Bronchial epithelial cell (primary cell): ENCODE data around the gene EMC10. TPM values are rescaled to one million over a fixed set of nuclear protein-coding genes. Genes with fewer than 3 reads are reported as not detected.

Source experiments
- DNase-seq: peaks from one replicate; pipeline ENCODE4 v3.0.0-alpha.2; 2010; ENCODE audit warnings: low read depth
- FAIRE-seq: peaks from 2 replicates; lab custom pipeline; 2011; peaks lifted over from hg19 to GRCh38; lab: Jason Lieb, UNC
- H3K27me3 ChIP-seq: 2 replicates; pipeline ENCODE4 v1.5.1; 2011; ENCODE audit warnings: low read length; ENCODE audit not compliant: control insufficient read depth, insufficient read depth
- H3K36me3 ChIP-seq: 2 replicates; pipeline ENCODE4 v1.5.1; 2011; ENCODE audit warnings: low read length; ENCODE audit not compliant: control insufficient read depth, insufficient read depth
- H3K4me3 ChIP-seq: 2 replicates; pipeline ENCODE4 v1.5.1; 2011; ENCODE audit warnings: mild to moderate bottlenecking, low read depth, low read length, control low read depth
- CTCF ChIP-seq: IDR thresholded peaks from 2 replicates; pipeline ENCODE4 v1.5.1; 2011; ENCODE audit warnings: mild to moderate bottlenecking, moderate library complexity, low read length, control low read depth, inconsistent platforms; ENCODE audit not compliant: insufficient read depth, severe bottlenecking
- total RNA-seq: library from RNA; depleted of rRNA; stranded (reverse); fragments of >200 nt; gene quantifications from 2 replicates; pipeline ENCODE4 v1.2.1, GENCODE V29; 2014

The EMC10 gene
- total RNA-seq, 1 donor from 2014 or later: 24.7 TPM

GRCh38 chr19:50447750-50448149 is 28.6 kb upstream of the EMC10 start:
- FAIRE-seq (no peak), DNase-seq (no peak)
- TF ChIP-seq CTCF: no peak
- Histone ChIP-seq H3K4me3 (no peak overlapping the region), H3K36me3 (no peaks in the 10 kb centered on the region), H3K27me3 (no peaks in the 10 kb centered on the region)

GRCh38 chr19:50449236-50449899 is 26.9 kb upstream of the EMC10 start:
- TF ChIP-seq CTCF: no peak
- H3K27me3 ChIP-seq: no peaks in the 10 kb centered on the region
- FAIRE-seq: no peak
- no peak overlapping the region for H3K4me3 ChIP-seq
- H3K36me3 ChIP-seq: no peaks in the 10 kb centered on the region
- DNase-seq: no peak

- no peak for TF ChIP-seq CTCF
- no peak overlapping the region for H3K4me3 ChIP-seq
- no peak for FAIRE-seq
- no peaks in the 10 kb centered on the region for H3K36me3 ChIP-seq
- no peak for DNase-seq
- H3K27me3 ChIP-seq: no peaks in the 10 kb centered on the region
These were observed 25.7 kb upstream of the EMC10 start for GRCh38 chr19:50450369-50451222.

GRCh38 chr19:50451223-50451534 is 25.1 kb upstream of the EMC10 start:
- Histone ChIP-seq H3K27me3 (no peaks in the 10 kb centered on the region), H3K36me3 (no peaks in the 10 kb centered on the region), H3K4me3 (no peak overlapping the region)
- DNase-seq: no peak
- no peak for FAIRE-seq
- TF ChIP-seq CTCF: no peak

- Histone ChIP-seq H3K27me3 (no peaks in the 10 kb centered on the region), H3K36me3 (no peaks in the 10 kb centered on the region), H3K4me3 (no peak overlapping the region)
- DNase-seq (no peak), FAIRE-seq (no peak)
- no peak for TF ChIP-seq CTCF
These were observed 23.1 kb upstream of the EMC10 start for GRCh38 chr19:50453243-50453642.

GRCh38 chr19:50455992-50456391 is 20.3 kb upstream of the EMC10 start:
- DNase-seq (no peak), FAIRE-seq (no peak)
- TF ChIP-seq CTCF: no peak
- H3K4me3 ChIP-seq: no peak overlapping the region
- H3K27me3 ChIP-seq: no peaks in the 10 kb centered on the region
- H3K36me3 ChIP-seq: no peaks in the 10 kb centered on the region
